Panc1 (cell line): Measurements from ENCODE around the gene DTHD1. TPM values are rescaled to one million over a fixed set of nuclear protein-coding genes. Genes with fewer than 3 reads are reported as not detected.

ENCODE experiments used
- ATAC-seq: fragments of 200-7000 bp; cut with Tn5 transposase; 2 replicates; pipeline ENCODE4 v1.9.1; 2020; ENCODE audit warnings: mild to moderate bottlenecking, moderate library complexity
- BruUV-seq: library from RNA; stranded (reverse); fragments of 400-500 nt; replicated peaks from 2 replicates; lab custom pipeline; 2021; lab: Mats Ljungman, UMichigan
- CTCF ChIA-PET: fragments of 300-600 bp; sonication (Branson Sonifier 250); formaldehyde crosslinking; loops from one replicate; lab custom pipeline; 2022; ENCODE audit warnings: antibody characterized with exemption; lab: Charles Lee
- POLR2A ChIA-PET: fragments of 300-600 bp; sonication (Branson Sonifier 250); formaldehyde crosslinking; loops from one replicate; lab custom pipeline; 2022; ENCODE audit warnings: antibody characterized with exemption; lab: Charles Lee
- DNase-seq: peaks from one replicate; pipeline ENCODE4 v3.0.0-alpha.2; 2010; ENCODE audit warnings: low read depth, low spot score
- H3K27ac ChIP-seq: 2 replicates; pipeline ENCODE4 v1.5.1; 2011; ENCODE audit warnings: mild to moderate bottlenecking, low read length, inconsistent platforms
- H3K27me3 ChIP-seq: fragments of 200-500 bp; sonication (Bioruptor generic); 2 replicates; pipeline ENCODE4 v1.6.0; 2014; ENCODE audit warnings: low read length, inconsistent platforms; ENCODE audit not compliant: control insufficient read depth, insufficient read depth
- H3K36me3 ChIP-seq: fragments of 200-500 bp; sonication (Bioruptor generic); 2 replicates; pipeline ENCODE4 v1.5.1; 2014; ENCODE audit warnings: inconsistent platforms, mild to moderate bottlenecking, low read length, moderate library complexity; ENCODE audit not compliant: control insufficient read depth, insufficient read depth
- H3K4me1 ChIP-seq: 2 replicates; pipeline ENCODE4 v1.5.1; 2011; ENCODE audit warnings: inconsistent platforms, mild to moderate bottlenecking, low read length, moderate library complexity; ENCODE audit not compliant: control insufficient read depth, insufficient read depth
- H3K4me3 ChIP-seq, 2 experiments: 2 replicates each; pipeline ENCODE4 v1.5.1; 2011 to 2012; ENCODE audit warnings: low read depth in 2 of 2, low read length in 2 of 2, mild to moderate bottlenecking in 2 of 2, inconsistent platforms in 1 of 2, moderate library complexity in 1 of 2
- H3K9me3 ChIP-seq: fragments of 200-500 bp; sonication (Bioruptor generic); 2 replicates; pipeline ENCODE4 v1.5.1; 2014; ENCODE audit warnings: low read depth, mild to moderate bottlenecking, inconsistent platforms, low read length, moderate library complexity; ENCODE audit not compliant: control insufficient read depth, insufficient read depth
- CTCF ChIP-seq: fragments of 450-650 bp; IDR thresholded peaks from 2 replicates; pipeline ENCODE4 v1.5.1; 2017; ENCODE audit warnings: mild to moderate bottlenecking
- POLR2AphosphoS5 ChIP-seq: IDR thresholded peaks from 2 replicates; pipeline ENCODE4 v1.6.1; 2012; ENCODE audit warnings: mild to moderate bottlenecking, low read depth, low read length, moderate library complexity
- SIN3A ChIP-seq: IDR thresholded peaks from 2 replicates; pipeline ENCODE4 v1.6.1; 2012; ENCODE audit warnings: low read depth, mild to moderate bottlenecking, low read length, moderate library complexity, borderline replicate concordance; ENCODE audit not compliant: insufficient read depth
- TCF7L2 ChIP-seq: IDR thresholded peaks from 2 replicates; pipeline ENCODE4 v1.6.1; 2011; ENCODE audit warnings: mild to moderate bottlenecking, low read depth, low read length, inconsistent platforms
- in situ Hi-C: cut with HindIII; loops from 2 replicates; pipeline ENCODE4 v1.10.0; 2016; ENCODE audit warnings: low sequenced_read_pairs, low pct_unique_long_range_greater_than_20kb
- intact Hi-C: fragments of 100-400 bp; cut with micrococcal nuclease; formaldehyde crosslinking; loops from one replicate; pipeline ENCODE4 v1.10.0; 2022; ENCODE audit not compliant: unreplicated experiment
- total RNA-seq: library from RNA; stranded (reverse); gene quantifications from one replicate; pipeline ENCODE4 v1.2.1, GENCODE V29; 2021; ENCODE audit not compliant: unreplicated experiment
- TF ChIP-seq, protein P1 (sequence below), 2 experiments: IDR thresholded peaks; 2 replicates each; pipeline ENCODE4 v1.6.1; 2011 to 2012; ENCODE audit warnings: low read depth in 2 of 2, control low read depth in 1 of 2, low read length in 1 of 2, mild to moderate bottlenecking in 1 of 2, moderate library complexity in 1 of 2; ENCODE audit not compliant: insufficient read depth in 1 of 2

Gene DTHD1
- total RNA-seq, 1 experiment from 2014 or later, result not detected

DNA sequence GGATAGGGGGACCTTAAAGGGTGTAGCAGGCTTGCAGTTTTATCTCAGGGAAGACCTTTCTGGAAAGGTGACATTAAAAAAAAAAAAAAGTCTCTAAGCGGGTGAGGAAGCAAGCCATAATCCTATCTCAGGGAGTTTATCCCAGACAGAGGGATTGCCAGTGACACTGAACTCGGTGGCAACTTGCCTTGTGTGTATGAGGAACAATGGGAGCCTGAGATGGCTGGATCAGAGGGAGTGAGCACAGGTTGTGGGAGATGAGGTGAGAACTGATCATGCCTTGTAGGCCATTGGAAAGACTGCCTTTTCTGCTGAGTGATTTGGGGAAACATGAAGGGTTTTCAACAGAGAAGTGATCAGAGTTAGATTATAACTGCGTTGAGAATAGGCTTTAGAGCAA, 31.1 kb downstream of the DTHD1 start:
- H3K27ac ChIP-seq, result no peak overlapping the region
- DNase-seq (no peak), ATAC-seq (no peak)
- no peak overlapping the region for H3K4me3 ChIP-seq
- no TSS peak for BruUV-seq
- TF ChIP-seq TCF7L2 (no peak), POLR2AphosphoS5 (no peak), SIN3A (no peak), CTCF (no peak)
- TF ChIP-seq, protein P1, sequence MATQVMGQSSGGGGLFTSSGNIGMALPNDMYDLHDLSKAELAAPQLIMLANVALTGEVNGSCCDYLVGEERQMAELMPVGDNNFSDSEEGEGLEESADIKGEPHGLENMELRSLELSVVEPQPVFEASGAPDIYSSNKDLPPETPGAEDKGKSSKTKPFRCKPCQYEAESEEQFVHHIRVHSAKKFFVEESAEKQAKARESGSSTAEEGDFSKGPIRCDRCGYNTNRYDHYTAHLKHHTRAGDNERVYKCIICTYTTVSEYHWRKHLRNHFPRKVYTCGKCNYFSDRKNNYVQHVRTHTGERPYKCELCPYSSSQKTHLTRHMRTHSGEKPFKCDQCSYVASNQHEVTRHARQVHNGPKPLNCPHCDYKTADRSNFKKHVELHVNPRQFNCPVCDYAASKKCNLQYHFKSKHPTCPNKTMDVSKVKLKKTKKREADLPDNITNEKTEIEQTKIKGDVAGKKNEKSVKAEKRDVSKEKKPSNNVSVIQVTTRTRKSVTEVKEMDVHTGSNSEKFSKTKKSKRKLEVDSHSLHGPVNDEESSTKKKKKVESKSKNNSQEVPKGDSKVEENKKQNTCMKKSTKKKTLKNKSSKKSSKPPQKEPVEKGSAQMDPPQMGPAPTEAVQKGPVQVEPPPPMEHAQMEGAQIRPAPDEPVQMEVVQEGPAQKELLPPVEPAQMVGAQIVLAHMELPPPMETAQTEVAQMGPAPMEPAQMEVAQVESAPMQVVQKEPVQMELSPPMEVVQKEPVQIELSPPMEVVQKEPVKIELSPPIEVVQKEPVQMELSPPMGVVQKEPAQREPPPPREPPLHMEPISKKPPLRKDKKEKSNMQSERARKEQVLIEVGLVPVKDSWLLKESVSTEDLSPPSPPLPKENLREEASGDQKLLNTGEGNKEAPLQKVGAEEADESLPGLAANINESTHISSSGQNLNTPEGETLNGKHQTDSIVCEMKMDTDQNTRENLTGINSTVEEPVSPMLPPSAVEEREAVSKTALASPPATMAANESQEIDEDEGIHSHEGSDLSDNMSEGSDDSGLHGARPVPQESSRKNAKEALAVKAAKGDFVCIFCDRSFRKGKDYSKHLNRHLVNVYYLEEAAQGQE (IDR thresholded peaks at IDR 0.05; ENCODE audit: insufficient read depth in 1 of 2, low read depth in 2 of 2, low read length in 1 of 2), result no peak
- H3K36me3 ChIP-seq, result no peaks in the 10 kb centered on the region
- no peaks in the 10 kb centered on the region for H3K27me3 ChIP-seq
- no peaks in the 10 kb centered on the region for H3K4me1 ChIP-seq
- no peaks in the 10 kb centered on the region for H3K9me3 ChIP-seq
- intact Hi-C loops, result no loop called here
- POLR2A ChIA-PET, result no interaction called here
- CTCF ChIA-PET, result no interaction called here
- in situ Hi-C loops, result no loop called here

DNA sequence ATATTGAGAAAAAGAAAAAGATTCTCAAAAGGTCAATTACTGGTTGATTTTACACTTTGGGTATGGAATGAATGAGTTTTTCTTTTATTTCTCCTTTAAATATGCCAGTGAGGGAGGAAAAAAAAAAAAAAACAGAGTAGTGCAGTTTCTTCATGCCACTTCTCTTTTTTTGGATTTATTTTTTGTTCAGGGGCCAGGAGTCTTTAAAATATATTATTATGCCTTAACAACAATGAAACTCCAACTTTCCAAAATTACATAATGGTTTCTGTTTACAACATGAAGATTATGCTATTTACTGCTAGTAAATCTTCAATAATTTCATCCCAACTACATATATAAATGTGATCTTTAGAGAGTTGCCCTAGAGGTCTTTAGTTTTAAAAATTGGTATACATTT, 31.9 kb downstream of the DTHD1 start:
- BruUV-seq, result no TSS peak
- Histone ChIP-seq H3K4me1 (no peaks in the 10 kb centered on the region), H3K4me3 (no peak overlapping the region), H3K27ac (no peak overlapping the region), H3K9me3 (no peaks in the 10 kb centered on the region), H3K36me3 (no peaks in the 10 kb centered on the region), H3K27me3 (no peaks in the 10 kb centered on the region)
- ChIA-PET CTCF (no interaction called here), POLR2A (no interaction called here)
- no peak for DNase-seq
- in situ Hi-C loops (no loop called here), intact Hi-C loops (no loop called here)
- TF ChIP-seq CTCF (no peak), SIN3A (no peak), POLR2AphosphoS5 (no peak), TCF7L2 (no peak)
- ATAC-seq, result no peak

DNA sequence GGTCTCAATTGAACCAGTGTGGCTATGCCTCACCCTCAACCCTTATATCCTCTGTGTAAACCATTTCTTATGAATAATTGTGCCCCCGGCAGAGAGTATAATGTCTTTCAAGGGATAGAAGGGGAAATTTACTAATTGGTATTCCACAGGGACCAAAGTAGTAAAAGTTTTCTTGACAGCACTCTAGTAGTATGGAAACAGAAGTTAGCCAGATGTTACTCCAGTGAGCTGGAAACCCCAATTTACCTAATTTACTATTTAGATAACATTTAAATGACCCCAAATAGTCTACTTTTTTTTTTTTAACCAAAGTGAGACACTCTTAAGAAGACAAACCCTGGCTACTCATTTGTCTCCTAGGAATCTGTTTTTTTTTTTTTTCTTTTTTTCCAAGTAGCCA, 32.3 kb downstream of the DTHD1 start:
- in situ Hi-C loops, result no loop called here
- H3K4me3 ChIP-seq, result no peak overlapping the region
- H3K36me3 ChIP-seq, result no peaks in the 10 kb centered on the region
- no peak for TF ChIP-seq TCF7L2
- intact Hi-C loops, result no loop called here
- no peaks in the 10 kb centered on the region for H3K27me3 ChIP-seq
- no peak for DNase-seq
- ChIA-PET CTCF (interaction anchor here (0.7 kb wide), 1 partner anchor 267 kb away, joined by 5 read pairs; no protein-coding TSS in a partner anchor), POLR2A (no interaction called here)
- H3K27ac ChIP-seq, result no peak overlapping the region
- no TSS peak for BruUV-seq
- H3K4me1 ChIP-seq, result no peaks in the 10 kb centered on the region
- ATAC-seq, result no peak
- H3K9me3 ChIP-seq, result no peaks in the 10 kb centered on the region
